H1 (cell line): ENCODE results near the gene AIFM3.

Experiments
- CBX5 ChIP-seq: fragments of 300-800, 300-1000 bp; sonication (generic); IDR thresholded peaks from 2 replicates; pipeline ENCODE4 v1.7.1; 2016; ENCODE audit warnings: antibody characterized with exemption, low read length, low read depth
- SP1 ChIP-seq: IDR thresholded peaks from 2 replicates; pipeline ENCODE4 v1.6.1; 2011; ENCODE audit warnings: low read depth, low read length
- TCF12 ChIP-seq: IDR thresholded peaks from 2 replicates; pipeline ENCODE4 v1.6.1; 2011; ENCODE audit warnings: low read depth, mild to moderate bottlenecking, low read length
- TF ChIP-seq, protein P1 (sequence below): IDR thresholded peaks from 2 replicates; pipeline ENCODE4 v1.6.1; 2011; ENCODE audit warnings: low read depth, mild to moderate bottlenecking, low read length; ENCODE audit not compliant: insufficient read depth
- TF ChIP-seq, protein P2 (sequence below), 3 experiments: IDR thresholded peaks; 1 replicate in 2 of 3; 2 replicates in 1 of 3; pipeline versions ENCODE4 v1.5.1 to v1.6.1; 2011; ENCODE audit warnings: low read length in 3 of 3, mild to moderate bottlenecking in 3 of 3, inconsistent platforms in 2 of 3, low read depth in 1 of 3, moderate library complexity in 1 of 3; ENCODE audit not compliant: insufficient read depth in 1 of 3; ENCODE audit errors: control extremely low read depth in 1 of 3

DNA sequence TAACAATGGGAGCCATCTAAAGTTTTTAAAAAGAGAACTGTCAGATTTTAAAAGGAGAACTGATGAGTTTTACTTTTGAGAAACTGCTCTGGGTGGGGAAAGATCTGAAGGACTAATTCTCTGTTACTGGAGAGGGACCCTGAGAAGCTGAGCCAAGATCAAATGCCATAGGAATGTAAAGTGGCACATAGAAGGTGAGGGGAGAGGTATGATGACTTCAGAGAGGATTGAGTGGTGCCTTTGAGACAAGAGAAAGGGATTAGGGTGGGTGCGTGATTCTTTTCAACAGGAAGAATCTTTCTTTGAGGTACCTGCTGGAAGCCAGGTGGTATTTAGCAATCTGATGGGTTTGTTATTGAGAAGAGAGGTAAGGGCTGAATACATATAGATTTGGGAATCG is 40.8 kb upstream of the AIFM3 start:
- no peak for TF ChIP-seq TCF12
- TF ChIP-seq, protein P1, sequence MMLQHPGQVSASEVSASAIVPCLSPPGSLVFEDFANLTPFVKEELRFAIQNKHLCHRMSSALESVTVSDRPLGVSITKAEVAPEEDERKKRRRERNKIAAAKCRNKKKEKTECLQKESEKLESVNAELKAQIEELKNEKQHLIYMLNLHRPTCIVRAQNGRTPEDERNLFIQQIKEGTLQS = no peak
- TF ChIP-seq SP1 = no peak
- TF ChIP-seq CBX5 = no peak
- TF ChIP-seq, protein P2, sequence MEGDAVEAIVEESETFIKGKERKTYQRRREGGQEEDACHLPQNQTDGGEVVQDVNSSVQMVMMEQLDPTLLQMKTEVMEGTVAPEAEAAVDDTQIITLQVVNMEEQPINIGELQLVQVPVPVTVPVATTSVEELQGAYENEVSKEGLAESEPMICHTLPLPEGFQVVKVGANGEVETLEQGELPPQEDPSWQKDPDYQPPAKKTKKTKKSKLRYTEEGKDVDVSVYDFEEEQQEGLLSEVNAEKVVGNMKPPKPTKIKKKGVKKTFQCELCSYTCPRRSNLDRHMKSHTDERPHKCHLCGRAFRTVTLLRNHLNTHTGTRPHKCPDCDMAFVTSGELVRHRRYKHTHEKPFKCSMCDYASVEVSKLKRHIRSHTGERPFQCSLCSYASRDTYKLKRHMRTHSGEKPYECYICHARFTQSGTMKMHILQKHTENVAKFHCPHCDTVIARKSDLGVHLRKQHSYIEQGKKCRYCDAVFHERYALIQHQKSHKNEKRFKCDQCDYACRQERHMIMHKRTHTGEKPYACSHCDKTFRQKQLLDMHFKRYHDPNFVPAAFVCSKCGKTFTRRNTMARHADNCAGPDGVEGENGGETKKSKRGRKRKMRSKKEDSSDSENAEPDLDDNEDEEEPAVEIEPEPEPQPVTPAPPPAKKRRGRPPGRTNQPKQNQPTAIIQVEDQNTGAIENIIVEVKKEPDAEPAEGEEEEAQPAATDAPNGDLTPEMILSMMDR (IDR thresholded peaks at IDR 0.05; ENCODE audit: control extremely low read depth in 1 of 3, insufficient read depth in 1 of 3, low read depth in 1 of 3, low read length in 3 of 3) = no peak
